HepG2 (cell line): ENCODE results near the gene RFC2. TPM values are rescaled to one million over a fixed set of nuclear protein-coding genes. Genes with fewer than 3 reads are reported as not detected.
A peak's percentile ranks its signal among the peaks of the same experiment; 100 is the strongest.

ENCODE experiments used
- EED ChIP-seq: sonication (generic); formaldehyde crosslinking; IDR thresholded peaks from 2 replicates; pipeline ENCODE4 v1.5.0; 2020; ENCODE audit warnings: mild to moderate bottlenecking, missing genetic modification reagents
- IRF9 ChIP-seq: sonication (generic); formaldehyde crosslinking; IDR thresholded peaks from 2 replicates; pipeline ENCODE4 v1.8.0; 2022; ENCODE audit warnings: missing genetic modification reagents, mild to moderate bottlenecking, borderline replicate concordance
- REL ChIP-seq: sonication (generic); formaldehyde crosslinking; conservative IDR thresholded peaks from 2 replicates; pipeline ENCODE4 v1.8.0; 2022; ENCODE audit warnings: mild to moderate bottlenecking, missing genetic modification reagents, moderate library complexity
- RXRB ChIP-seq: IDR thresholded peaks from 2 replicates; pipeline ENCODE4 v1.6.1; 2016; ENCODE audit warnings: borderline replicate concordance, missing genetic modification reagents, missing compliant biosample characterization
- SNAPC4 ChIP-seq: sonication (generic); formaldehyde crosslinking; IDR thresholded peaks from 2 replicates; pipeline ENCODE4 v1.4.0; 2020; ENCODE audit warnings: mild to moderate bottlenecking, missing genetic modification reagents
- ZBTB38 ChIP-seq: sonication (generic); formaldehyde crosslinking; IDR thresholded peaks from 2 replicates; pipeline ENCODE4 v1.5.1; 2020; ENCODE audit warnings: mild to moderate bottlenecking, missing genetic modification reagents
- ZMAT3 ChIP-seq: sonication (generic); formaldehyde crosslinking; conservative IDR thresholded peaks from 2 replicates; pipeline ENCODE4 v1.7.0; 2021; ENCODE audit warnings: missing genetic modification reagents
- ZMAT5 ChIP-seq: sonication (generic); formaldehyde crosslinking; IDR thresholded peaks from 2 replicates; pipeline ENCODE4 v1.5.0; 2020; ENCODE audit warnings: mild to moderate bottlenecking, low read depth, missing genetic modification reagents, borderline replicate concordance
- ZNF20 ChIP-seq: sonication (generic); formaldehyde crosslinking; IDR thresholded peaks from 2 replicates; pipeline ENCODE4 v1.4.0; 2020; ENCODE audit warnings: mild to moderate bottlenecking, moderate library complexity, missing genetic modification reagents
- ZNF281 ChIP-seq: sonication (generic); formaldehyde crosslinking; IDR thresholded peaks from 2 replicates; pipeline ENCODE4 v1.4.0; 2020; ENCODE audit warnings: missing genetic modification reagents, borderline replicate concordance
- ZNF382 ChIP-seq: sonication (generic); formaldehyde crosslinking; IDR thresholded peaks from 2 replicates; pipeline ENCODE4 v1.5.0; 2020; ENCODE audit warnings: missing genetic modification reagents, mild to moderate bottlenecking, borderline replicate concordance
- ZNF512 ChIP-seq: sonication (generic); formaldehyde crosslinking; IDR thresholded peaks from 2 replicates; pipeline ENCODE4 v1.4.0; 2020; ENCODE audit warnings: mild to moderate bottlenecking, missing genetic modification reagents
- ZNF713 ChIP-seq: sonication (generic); formaldehyde crosslinking; IDR thresholded peaks from 2 replicates; pipeline ENCODE4 v1.4.0; 2020; ENCODE audit warnings: mild to moderate bottlenecking, missing genetic modification reagents
- ZSCAN12 ChIP-seq: sonication (generic); formaldehyde crosslinking; IDR thresholded peaks from 2 replicates; pipeline ENCODE4 v1.9.0; 2021; ENCODE audit warnings: mild to moderate bottlenecking, missing genetic modification reagents
- ZSCAN5A ChIP-seq: sonication (generic); formaldehyde crosslinking; IDR thresholded peaks from 2 replicates; pipeline ENCODE4 v1.8.0; 2022; ENCODE audit warnings: mild to moderate bottlenecking, missing genetic modification reagents, borderline replicate concordance
- polyA plus RNA-seq, 8 experiments: library from polyadenylated mRNA; depleted of rRNA in 3 of 8; stranded (reverse) in 7 of 8; unstranded in 1 of 8; fragments of >200 nt; fragmentation: Illumina TruSeq in 4 of 8; extraction: Trizol in 4 of 8; gene quantifications; 2 replicates each; pipeline versions ENCODE4 v1.2.1 to v1.2.3, GENCODE V29; 2011 to 2016; ENCODE audit warnings: low read depth in 4 of 8, missing spikeins in 1 of 8, mixed read lengths in 1 of 8; ENCODE audit not compliant: insufficient read depth in 1 of 8
- total RNA-seq, 5 experiments: library from RNA; depleted of rRNA; stranded (reverse); fragments of >200 nt; fragmentation: Illumina TruSeq; extraction: Trizol; gene quantifications; 2 replicates each; pipeline ENCODE4 v1.2.3, GENCODE V29; 2016; ENCODE audit warnings: low read depth in 1 of 5

RFC2 gene
- total and polyA plus RNA-seq, 2 of the 13 experiments (the other 11 are each of a cell fraction or from before 2014, with no cell fraction given): 14.6 to 43.5 TPM

GRCh38 chr7:74288034-74288881, 34.1 kb upstream of the RFC2 start (continued):
- TF ChIP-seq IRF9 (CRISPR knock-in tag): no peak
- no peak for TF ChIP-seq EED (CRISPR knock-in tag)
- no peak for TF ChIP-seq ZMAT3
- TF ChIP-seq ZMAT5 (CRISPR knock-in tag): no peak
- TF ChIP-seq ZNF382 (CRISPR knock-in tag): no peak
- no peak for TF ChIP-seq ZSCAN12 (CRISPR knock-in tag)
- no peak for TF ChIP-seq ZBTB38 (CRISPR knock-in tag)
- TF ChIP-seq ZSCAN5A (CRISPR knock-in tag): no peak
- TF ChIP-seq ZNF713 (CRISPR knock-in tag): no peak
- no peak for TF ChIP-seq RXRB
- 0 out of 2 replicates have a peak, but pooled peaks have one; percentile 33 for TF ChIP-seq REL (CRISPR knock-in tag)
- no peak for TF ChIP-seq ZNF512 (CRISPR knock-in tag)
- 0 out of 2 replicates have a peak, but pooled peaks have one; percentile 11 for TF ChIP-seq ZNF281 (CRISPR knock-in tag)
- no peak for TF ChIP-seq ZNF20 (CRISPR knock-in tag)
- TF ChIP-seq SNAPC4 (CRISPR knock-in tag): no peak
